ACHN (cell line): ENCODE results near the gene ARHGAP44.
"Not testable (repeated sequence)": the region's sequence is repeated elsewhere in the genome, so short reads cannot be mapped to it uniquely, and the experiment has no call there.

Source experiments
- DNase-seq: peaks from one replicate; pipeline ENCODE4 v3.0.0-alpha.2; 2015
- in situ Hi-C: cut with HindIII; loops from 2 replicates; pipeline ENCODE4 v1.10.0; 2017; ENCODE audit warnings: low sequenced_read_pairs, low pct_ligation_motif_present, low pct_unique_long_range_greater_than_20kb

The ARHGAP44 gene

DNA sequence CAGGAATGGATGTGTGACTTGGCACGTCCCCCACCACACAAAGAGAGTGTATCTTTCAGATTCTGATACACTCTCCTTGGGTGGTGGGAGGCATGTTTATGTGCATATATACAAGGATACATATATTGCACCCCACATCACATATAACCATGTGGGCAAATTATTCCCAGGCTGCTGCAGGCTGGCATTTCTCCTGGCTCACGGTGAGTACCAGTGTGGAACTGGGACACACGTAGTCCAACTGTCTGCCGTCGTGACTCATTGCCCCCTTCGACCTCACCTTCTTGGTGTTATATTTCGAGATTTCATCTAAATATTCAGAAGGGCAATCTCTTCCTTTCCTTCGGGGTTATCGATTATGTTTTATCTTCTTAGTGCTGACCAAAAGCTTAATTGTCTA, 24.4 kb downstream of the ARHGAP44 start:
- DNase-seq: no peak
- in situ Hi-C loops: no loop called here

DNA sequence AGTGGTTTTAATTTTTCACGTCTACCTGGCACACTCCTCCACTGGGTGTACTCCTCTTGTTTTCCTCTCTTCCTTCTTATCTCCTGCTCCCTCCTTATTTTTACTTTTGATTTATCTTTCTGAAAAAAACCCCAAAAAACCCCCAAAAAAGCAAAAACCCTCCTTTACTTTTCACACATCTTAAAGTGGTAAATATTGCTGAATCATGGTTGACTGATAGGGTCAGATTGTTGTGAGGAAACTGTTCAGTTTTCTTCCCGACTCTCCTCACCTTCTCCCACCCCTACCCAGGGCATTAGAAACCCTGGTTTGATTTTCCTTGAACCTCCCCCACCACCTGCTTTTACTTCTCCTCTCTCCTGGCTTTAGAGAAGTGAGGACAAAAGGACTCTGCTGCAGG, 25.4 kb downstream of the ARHGAP44 start:
- no peak for DNase-seq
- in situ Hi-C loops: no loop called here

DNA sequence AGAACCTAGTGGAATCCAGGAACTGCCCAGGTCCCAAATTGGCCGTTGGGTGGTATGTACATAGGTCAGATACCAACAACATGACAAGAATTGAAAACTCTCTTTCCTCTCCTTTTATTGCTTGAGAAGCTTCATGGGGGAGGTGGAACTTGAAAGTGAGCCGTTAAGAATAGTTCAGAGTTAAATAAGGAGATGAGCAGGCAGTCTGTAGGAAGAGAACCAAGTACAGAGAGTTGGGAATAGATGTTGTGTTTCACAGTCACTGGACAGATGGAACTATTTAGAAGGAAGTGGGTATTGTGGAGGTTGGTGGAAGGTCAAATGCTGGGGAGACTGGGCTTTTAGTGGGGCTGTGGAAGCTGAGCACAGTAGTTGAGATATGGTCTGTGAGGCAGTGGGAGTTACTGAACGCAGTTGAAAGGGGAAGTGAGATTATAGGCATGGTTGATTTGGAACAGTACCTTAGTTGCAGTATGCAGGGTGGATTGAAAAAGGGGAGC, 26.4 kb downstream of the ARHGAP44 start:
- no peak for DNase-seq
- in situ Hi-C loops: no loop called here

DNA sequence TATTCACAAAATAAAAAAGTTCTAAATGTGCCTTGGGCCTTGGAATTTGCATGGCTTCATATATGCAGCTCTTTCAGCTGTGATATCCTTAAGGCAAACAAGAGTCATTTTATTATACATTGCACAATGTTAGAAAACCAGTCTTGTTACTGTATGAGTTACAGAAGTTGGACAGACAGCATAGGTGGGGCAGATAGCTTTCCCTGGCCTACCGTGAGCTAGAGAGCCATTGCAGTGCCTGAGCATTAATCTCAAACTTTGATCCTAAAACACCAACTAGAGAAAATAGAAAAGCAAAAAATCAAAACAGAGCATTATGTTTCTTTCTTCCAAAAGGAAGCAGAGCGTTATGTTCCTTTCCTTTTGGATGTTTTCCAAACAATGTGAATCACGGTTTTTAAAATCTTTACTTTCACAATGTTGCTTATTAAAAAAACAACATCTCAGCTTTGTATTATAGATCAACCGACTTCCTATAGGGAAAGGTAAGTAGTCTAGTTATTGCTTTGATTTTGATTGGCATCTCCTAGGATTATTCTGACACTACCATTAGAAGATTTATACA, 32.2 kb downstream of the ARHGAP44 start:
- in situ Hi-C loops: no loop called here
- DNase-seq: no peak

DNA sequence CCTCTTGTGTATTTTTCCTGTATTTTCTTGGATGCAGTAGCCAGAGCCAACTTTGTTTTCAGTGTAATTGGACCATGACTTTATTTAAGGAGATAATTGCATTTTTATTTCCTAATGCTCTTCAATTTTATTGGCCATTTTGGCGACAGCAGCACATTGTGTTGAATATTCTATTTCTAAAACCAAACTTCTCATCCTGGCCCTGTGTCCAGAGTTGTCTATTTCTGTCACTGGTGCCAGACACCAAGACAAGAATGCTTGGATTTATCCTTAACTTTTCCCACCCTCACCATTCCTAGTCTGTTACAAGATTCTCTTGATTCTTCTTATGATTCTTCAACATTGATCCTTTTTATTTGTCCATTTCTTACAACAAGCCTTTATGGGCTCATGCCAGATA, 37.1 kb downstream of the ARHGAP44 start:
- in situ Hi-C loops: no loop called here
- DNase-seq: no peak

DNA sequence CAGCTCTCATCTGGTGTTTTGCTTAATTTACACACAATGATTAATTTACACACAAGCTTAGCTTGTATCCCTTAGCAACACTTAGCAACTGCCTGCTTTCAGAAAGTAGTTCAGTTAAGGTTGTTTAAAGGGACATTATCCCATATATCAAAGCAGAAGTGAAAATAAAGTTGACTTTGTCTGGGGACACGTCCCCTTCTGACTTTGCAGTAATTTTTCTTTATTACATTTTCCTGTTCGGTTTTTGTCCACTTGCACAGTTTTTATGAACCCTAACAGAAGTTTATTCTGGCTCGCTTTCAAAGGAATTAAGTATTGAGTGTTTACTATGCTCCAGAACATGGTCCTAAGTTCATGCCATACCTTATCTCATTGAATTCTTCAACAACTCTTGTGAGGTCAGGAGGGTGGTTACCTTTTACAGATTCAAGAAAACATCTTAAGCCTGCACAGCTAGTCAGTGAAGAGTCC, 41.5 kb downstream of the ARHGAP44 start:
- in situ Hi-C loops: no loop called here
- DNase-seq: no peak

DNA sequence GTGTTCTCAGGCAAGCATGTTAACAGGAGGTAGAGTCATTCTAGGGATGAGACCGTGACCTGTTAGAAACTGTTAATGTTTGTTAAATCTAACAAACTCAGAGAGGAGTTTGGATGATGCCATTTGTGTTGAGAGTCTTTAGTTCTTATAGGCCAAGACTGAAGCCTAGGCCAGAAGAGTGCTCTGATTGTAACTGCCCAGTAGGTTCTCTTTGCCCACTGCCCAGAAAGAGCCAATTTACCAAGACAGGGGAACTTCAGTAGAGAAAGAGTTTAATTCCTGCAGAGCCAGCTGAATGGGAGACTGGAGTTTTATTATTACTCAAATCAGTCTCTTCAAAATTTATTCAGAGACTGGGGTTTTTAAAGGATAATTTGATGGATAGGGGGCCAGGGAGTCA, 42.5 kb downstream of the ARHGAP44 start:
- DNase-seq: no peak
- in situ Hi-C loops: no loop called here

DNA sequence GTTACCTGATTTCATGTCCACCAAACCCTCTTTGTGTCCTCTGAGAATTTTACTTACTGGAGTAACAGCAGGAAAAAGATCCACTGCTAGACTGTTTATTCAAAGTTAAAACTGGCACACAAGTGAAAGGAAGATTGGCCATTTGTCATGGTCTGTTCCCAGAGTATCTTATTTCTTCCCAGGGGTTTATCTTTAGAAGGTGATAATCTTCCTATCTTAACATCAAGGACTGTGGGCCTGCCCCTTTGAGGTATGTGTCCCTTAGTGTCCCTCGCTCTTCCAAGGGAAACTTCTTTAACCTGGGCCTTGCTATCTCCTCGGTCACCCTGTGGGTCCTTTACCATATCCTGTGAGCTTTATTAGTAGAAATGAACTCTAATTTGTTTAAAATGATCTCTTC, 49.7 kb downstream of the ARHGAP44 start:
- no peak for DNase-seq
- in situ Hi-C loops: no loop called here

DNA sequence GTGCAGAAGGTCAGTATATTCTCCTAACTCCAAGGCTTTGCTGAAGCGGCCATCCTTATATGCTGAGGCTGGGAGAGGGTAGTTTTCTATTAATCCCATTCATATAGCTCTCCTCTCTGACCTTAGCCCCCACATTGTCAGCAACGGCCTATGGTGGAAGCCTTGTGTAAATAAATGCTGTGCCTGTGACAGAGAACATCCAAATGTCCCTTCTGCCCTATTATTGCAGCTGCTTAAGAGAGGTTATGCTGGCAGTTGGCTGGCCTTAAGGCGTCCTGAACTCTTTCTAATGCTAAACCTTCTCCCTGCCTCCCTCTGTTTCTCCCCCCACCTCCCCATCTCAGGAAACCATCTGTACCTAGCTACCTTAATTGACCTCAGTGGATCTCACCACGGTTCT, 53.6 kb downstream of the ARHGAP44 start:
- in situ Hi-C loops: no loop called here
- no peak for DNase-seq

DNA sequence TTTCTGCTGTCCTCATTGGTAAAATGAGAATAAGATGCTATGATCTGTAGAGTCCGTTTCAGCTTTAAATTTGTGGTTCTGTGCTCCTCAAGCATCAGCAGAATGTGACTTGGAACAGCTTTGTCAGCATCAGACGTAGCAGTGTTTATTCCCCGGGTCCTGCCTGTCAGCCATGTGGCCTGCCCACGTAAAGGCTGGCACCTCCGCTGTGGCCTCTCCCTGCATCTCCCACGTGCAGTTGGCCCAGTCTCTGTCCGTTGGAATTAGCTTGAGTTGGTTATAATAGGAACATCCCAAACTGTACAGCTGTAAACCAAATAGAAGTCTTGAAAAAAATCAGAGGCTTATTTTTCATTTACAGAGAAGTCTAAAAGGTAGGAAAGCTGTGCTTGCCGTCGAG, 61.7 kb downstream of the ARHGAP44 start:
- DNase-seq: no peak
- in situ Hi-C loops: no loop called here

DNA sequence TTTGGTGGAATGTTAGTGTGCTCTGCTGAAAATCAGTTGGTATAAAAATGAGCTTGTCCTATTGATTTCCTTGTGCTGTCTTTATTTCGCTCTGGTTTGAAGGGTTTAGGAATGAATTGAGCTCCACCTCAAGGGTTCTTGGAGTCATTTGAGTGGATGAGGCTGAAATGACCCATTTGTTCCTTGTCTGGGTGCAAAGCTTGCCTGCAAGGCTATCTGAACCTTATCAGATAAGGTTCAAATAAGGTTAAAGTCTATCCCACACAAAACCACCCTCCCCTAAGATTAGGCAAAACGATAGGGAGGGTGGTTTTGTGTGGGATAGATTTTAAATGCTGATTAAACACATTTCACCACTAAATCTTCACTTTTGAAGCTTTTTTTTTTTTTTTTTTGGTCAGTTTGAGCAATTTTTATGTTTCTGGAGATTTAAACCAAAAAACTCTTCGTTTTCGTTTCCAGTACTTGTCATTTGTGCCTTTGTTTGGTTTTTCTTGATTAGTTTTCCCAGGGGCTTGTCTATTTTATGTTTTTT, 62.7 kb downstream of the ARHGAP44 start:
- in situ Hi-C loops: no loop called here
- DNase-seq: no peak

DNA sequence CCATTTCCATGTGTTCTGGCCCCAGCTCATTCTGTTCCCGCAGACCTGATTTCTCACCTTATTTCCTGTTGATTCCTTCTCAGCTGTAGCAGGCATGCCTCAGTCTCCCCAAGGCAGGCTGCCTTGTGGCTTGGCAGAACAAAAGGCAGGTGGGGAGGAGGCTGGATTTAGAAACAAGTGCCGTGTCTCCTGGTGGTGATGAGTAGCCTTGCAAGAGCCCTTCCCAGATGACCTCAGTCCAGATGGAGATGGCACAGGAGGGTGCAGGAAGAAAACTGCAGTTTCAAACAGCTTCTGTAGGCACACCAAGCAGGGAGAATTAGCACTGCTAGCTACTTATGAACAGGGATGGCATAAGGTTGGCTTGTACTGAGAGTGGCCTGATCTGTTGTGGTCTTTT, 64.6 kb downstream of the ARHGAP44 start:
- DNase-seq: no peak
- in situ Hi-C loops: no loop called here

DNA sequence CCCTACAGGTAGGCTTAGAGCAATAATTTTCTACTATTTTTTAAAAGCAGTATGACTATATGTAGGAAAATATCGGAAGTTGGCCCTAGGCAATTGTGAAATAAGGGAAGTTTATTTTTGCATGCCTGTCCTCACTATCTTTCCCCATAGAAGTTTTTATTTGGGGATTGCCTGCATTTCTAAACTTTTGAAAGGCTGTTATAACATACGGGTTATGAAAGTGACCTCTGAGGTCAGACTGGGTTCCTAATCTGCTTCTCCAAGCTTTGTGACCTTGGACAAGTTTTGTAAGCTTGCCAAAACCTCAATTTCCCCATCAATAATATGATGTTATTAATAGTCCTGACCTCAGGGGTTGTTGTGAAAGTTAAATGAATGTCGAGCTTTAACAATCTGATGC, 67.1 kb downstream of the ARHGAP44 start:
- no peak for DNase-seq

DNA sequence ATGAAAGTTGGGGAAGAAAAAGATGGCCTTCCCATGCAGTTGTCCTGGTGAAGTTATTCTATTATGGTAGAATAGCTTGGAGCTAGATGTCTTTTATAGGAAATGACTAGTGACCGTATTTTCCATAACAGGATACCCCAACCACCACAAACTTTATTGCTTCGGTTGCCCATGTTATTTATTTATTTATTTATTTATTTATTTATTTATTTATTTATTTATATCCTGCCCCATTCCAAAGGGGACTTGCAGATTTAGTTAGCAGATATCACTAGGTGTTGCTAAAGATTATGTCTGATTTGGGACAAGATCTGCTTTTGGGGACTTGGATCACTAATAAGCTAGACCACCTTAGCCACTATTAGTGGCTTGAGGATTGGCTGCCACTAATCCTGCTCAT, 68.3 kb downstream of the ARHGAP44 start:
- in situ Hi-C loops: no loop called here
- no peak for DNase-seq

More for the DNA sequence above, 67.1 kb downstream of the ARHGAP44 start:
- in situ Hi-C loops: no loop called here

DNA sequence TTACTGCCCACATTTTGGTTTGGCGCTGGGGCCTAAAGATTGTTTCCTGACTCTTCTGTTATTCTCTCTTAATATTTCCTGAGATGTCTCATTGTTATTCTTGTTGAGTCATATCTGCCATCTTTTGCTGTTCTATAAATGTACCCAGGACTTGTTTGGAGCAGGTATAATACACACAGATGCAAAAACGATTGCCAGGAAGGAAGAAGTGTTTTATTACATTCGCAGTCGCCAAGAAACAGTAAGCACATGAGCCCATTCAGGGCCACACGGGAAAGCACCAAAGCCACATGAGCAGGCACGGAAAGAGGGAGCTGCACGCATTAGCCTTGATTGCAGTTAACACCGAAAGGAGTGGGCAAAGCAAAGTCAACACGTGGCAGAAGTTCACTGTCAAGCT, 70.2 kb downstream of the ARHGAP44 start:
- in situ Hi-C loops: no loop called here
- DNase-seq: no peak

DNA sequence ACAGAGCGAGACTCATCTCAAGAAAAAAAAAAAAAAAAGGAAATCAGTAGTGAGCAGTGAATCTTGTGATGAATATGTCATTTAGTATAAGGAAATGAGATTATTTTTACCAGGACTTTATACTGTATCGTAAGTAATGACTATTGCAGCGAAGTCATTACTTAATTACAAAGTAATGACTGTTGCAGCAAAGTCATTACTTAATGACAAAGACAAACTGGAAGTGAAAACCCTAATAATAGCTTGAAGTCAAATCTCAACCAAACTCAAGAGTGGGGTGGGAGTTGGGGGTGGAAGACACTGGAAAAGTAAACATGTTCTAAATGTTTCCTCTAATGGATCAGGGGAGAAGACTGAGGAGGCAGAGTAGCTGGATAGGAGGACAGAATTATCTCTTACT, 76.5 kb downstream of the ARHGAP44 start:
- in situ Hi-C loops: no loop called here
- DNase-seq: no peak

DNA sequence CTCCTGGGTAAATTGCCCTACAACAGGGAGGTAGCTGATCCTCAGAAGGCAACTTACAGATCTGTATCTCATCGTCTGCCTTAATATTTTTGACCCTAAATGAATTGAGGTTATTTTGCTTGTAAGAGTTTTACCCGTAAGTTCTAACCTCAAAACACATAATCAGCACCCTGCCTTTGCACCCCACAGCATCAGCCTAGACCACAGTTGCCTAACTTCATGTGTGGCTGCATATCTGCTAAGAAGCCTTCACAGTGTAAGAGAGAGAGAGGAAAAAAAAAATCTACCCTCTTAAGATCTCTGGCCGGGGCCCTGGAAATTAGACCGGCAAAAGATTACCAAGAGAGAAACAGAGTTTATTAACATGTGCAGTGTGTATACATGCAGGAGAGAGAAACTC, 76.9 kb downstream of the ARHGAP44 start:
- no peak for DNase-seq
- in situ Hi-C loops: no loop called here

DNA sequence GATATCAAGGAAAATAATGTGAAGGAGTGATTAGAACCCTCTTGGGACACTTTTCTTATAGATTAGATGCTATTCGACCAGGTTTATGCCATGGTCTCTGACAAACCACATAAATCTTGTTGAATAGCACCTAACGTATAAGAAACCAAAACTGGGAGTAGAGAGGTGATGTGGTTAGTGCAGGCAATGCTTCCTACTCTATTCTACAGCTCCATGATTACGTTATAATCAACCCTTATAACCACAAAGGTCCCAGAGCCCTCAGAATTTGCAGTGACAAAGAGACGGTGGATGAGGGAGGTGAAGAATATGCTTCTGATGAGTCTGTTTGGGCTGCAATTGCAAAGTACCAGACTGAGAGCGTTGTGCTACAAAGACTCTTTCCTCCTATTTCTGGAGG, 78.4 kb downstream of the ARHGAP44 start:
- DNase-seq: no peak
- in situ Hi-C loops: no loop called here

DNA sequence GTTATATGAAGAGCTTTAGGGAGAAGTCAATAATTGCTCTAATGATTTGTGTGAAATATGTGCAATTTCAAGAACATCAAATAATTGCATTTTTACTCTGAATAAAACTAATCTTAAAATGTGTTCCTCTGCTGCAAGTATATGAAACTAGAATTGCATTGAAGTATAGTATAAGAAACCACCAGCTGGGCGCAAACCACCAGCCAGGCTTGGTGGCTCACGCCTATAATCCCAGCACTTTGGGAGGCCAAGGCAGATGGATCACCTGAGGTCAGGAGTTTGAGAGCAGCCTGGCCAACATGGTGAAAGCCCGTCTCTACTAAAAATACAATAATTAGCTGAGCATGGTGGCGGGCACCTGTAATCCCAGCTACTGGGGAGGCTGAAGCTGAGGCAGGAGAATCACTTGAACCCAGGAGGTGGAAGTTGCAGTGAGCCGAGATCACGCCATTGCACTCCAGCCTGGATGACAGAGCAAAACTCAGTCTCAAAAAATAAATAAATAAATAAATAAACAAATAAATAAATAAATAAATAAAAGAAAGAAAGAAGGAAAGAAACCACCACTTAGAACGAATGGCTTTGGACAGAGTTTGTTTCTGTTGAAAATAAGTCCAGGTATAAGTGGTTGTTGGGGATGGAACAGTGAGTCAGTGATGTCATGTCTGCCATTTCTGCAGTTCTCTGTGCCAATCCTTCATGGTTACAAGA, 84.3 kb downstream of the ARHGAP44 start:
- in situ Hi-C loops, DNase-seq: not testable (repeated sequence)
